ENCODE data around the gene PTPRB. TPM values are rescaled to one million over a fixed set of nuclear protein-coding genes. Genes with fewer than 3 reads are reported as not detected.

PTPRB gene
- total RNA-seq, 1 experiment from 2014 or later = 0.17 TPM

GRCh38 chr12:70571705-70572268 is 65.4 kb downstream of the PTPRB start:
- Histone ChIP-seq H4K20me1 (ENCODE audit: insufficient read depth) (no peaks in the 10 kb centered on the region), H3K4me3 (replicated peaks in 1 of 2; ENCODE audit: low read depth in 1 of 2, low read length in 2 of 2) (no peak overlapping the region), H3K4me2 (ENCODE audit: low read length) (no peak overlapping the region), H3K27me3 (ENCODE audit: insufficient read depth, low read length) (no peaks in the 10 kb centered on the region), H3K79me2 (ENCODE audit: insufficient read depth, low read length) (no peaks in the 10 kb centered on the region), H3K9ac (ENCODE audit: low read length) (no peak overlapping the region), H3K36me3 (ENCODE audit: control insufficient read depth in 1 of 2, insufficient read depth in 2 of 2, low read length in 2 of 2) (no peaks in the 10 kb centered on the region), H3K4me1 (ENCODE audit: control insufficient read depth in 1 of 2, insufficient read depth in 2 of 2, low read length in 2 of 2) (no peaks in the 10 kb centered on the region), H3K9me2 (ENCODE audit: insufficient read depth) (no peaks in the 10 kb centered on the region), H3K9me3 (ENCODE audit: control insufficient read depth in 1 of 2, insufficient read depth in 1 of 2, low read depth in 1 of 2, low read length in 2 of 2) (no peaks in the 10 kb centered on the region), H3K27ac (ENCODE audit: low read depth, low read length) (no peak overlapping the region), H2AFZ (ENCODE audit: low read depth, low read length, poor library complexity, severe bottlenecking) (no peak overlapping the region)
- ChIA-PET RAD21 (ENCODE audit: low non-redundant PET in 1 of 2, low total read pairs in 2 of 2, uncharacterized antibody in 2 of 2, unreplicated experiment in 2 of 2) (interaction anchor here in 1 of 2 experiments (0.6 kb wide), 1 partner anchor 670 kb away, joined by 3 read pairs; no protein-coding TSS in a partner anchor), CTCF (no interaction called here), POLR2A (no interaction called here)
- intact Hi-C loops (cut with micrococcal nuclease) = loop anchor here (10.0 kb wide), 2 partner anchors 587 to 787 kb away; no protein-coding TSS in a partner anchor
- DNase-seq (ENCODE audit: low read depth, low spot score) (no peak), ATAC-seq (no peak)
- BruUV-seq (replicated peaks) = no TSS peak
- TF ChIP-seq ZBTB33 (IDR thresholded peaks at IDR 0.05; ENCODE audit: extremely low read depth, insufficient replicate concordance, low read length) (no peak), RAD21 (IDR thresholded peaks at IDR 0.05; ENCODE audit: low read depth) (no peak), POLR2A (IDR thresholded peaks at IDR 0.05; ENCODE audit: borderline replicate concordance, extremely low read depth, insufficient read depth, insufficient read length) (no peak), REST (IDR thresholded peaks at IDR 0.05; ENCODE audit: low read depth) (no peak), ZFX (IDR thresholded peaks at IDR 0.05) (no peak), CTCF (IDR thresholded peaks at IDR 0.05 in 2 of 3, conservative IDR thresholded peaks at IDR 0.05 in 1 of 3; ENCODE audit: borderline replicate concordance in 1 of 3, insufficient read depth in 1 of 3, low read depth in 2 of 3, low read length in 2 of 3) (no peak), EZH2phosphoT487 (IDR thresholded peaks at IDR 0.05; ENCODE audit: borderline replicate concordance) (no peak), TCF7L2 (IDR thresholded peaks at IDR 0.05; ENCODE audit: borderline replicate concordance, extremely low read depth, insufficient read depth, insufficient read length) (no peak), ATF3 (IDR thresholded peaks at IDR 0.05) (no peak), MAX (IDR thresholded peaks at IDR 0.05) (no peak), SIN3A (IDR thresholded peaks at IDR 0.05; ENCODE audit: low read depth) (no peak), JUND (IDR thresholded peaks at IDR 0.05) (no peak), SRF (IDR thresholded peaks at IDR 0.05; ENCODE audit: low read depth) (no peak), POLR2AphosphoS5 (IDR thresholded peaks at IDR 0.05; ENCODE audit: low read depth, low read length) (no peak), FOSL1 (IDR thresholded peaks at IDR 0.05; ENCODE audit: low read depth) (no peak)
